NCI-H1694 (cell line): ENCODE results near the gene KRTAP10-11.
"Not testable (repeated sequence)": the region's sequence is repeated elsewhere in the genome, so short reads cannot be mapped to it uniquely, and the experiment has no call there.

ENCODE experiments used
- DNase-seq: peaks from one replicate; lab custom pipeline; 2025; lab: John Stamatoyannopoulos, UW

Gene KRTAP10-11

DNA sequence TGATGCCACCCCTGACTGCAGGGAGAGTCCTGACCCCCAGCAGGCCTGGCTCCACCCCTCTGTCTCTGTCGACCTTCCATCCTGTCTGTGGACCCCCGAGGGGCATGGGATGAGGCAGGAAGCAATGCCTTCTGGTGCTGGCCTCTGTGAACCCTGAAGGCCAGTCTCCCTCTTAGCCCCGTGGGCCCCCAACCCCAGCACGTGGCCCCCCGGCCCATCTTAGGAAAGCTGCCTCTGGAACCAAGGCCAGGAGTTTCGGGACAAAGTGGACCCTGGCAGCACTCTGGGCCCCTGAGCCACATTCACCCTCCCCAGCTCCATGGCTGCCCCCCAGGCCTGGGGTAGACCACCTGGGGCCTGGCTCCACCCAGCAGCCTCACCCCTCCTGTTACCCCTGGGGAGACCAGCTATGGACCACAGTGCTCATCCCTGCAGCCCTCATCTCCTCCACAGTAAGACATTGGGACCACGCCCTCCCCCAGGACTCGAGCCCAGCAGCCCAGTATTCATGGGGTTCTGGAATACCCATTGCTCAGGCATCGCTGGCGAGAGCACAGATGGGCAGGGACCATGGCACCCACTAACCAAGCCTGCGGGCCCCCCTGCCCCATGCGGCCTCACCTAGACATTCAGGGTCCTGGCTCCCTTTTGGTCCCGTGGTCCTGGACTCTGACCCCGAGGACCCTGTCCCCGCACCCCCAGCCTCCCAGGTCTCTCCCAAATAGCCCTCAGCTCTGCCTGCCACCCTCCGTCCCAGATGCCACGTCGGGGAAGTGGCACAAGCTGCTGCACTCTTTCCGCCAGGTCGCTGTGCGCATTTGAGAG, 7.5 kb upstream of the KRTAP10-11 start:
- not testable (repeated sequence) for DNase-seq

DNA sequence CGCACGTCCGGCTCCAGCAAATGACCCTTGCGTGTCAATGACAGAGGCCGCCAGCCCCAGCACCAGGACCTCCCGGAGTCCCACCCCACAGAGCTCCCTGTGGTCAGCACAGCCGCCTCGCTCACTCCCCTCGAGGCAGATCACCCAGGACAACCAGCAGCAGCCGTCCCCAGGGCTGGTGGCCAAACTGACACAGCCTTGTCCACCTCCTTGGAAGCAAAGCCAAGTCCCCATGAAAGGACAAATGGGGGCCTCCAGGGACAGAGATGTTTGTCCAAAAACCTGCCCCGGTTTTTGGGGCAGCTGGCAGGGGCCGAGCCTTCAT, 6.9 kb upstream of the KRTAP10-11 start:
- DNase-seq: no peak

GRCh38 chr21:44640761-44641160, 5.5 kb upstream of the KRTAP10-11 start:
- DNase-seq: no peak

DNA sequence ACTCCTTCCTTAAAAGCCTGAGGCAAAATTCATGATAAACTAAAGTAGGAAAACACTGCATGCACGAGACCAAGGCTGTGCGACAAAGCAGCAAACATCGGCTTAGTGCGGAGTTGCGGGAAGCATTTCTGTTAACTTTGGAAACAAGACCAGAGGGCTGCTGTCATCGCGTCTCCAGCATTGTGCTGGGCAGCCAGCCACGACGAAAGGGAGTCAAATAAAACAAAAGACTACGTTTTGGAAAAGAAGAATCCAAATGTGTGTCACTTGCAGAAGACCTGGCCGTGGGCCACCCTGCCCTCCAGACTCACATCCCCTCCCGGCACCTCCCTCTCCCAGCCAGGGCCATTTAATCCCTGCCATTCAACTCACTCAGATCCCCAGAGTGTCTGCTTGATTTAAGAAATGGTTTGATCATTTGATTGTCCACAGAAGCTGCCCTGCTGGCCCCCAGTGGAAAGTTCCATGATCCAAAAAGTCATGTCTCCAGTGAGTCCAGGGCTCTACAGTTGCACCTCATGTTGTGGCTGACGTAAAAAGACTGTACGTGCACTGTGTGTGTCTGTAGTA, 2.4 kb upstream of the KRTAP10-11 start:
- DNase-seq: no peak

- no peak for DNase-seq
Observed at GRCh38 chr21:44644878-44645277, 1.3 kb upstream of the KRTAP10-11 start.

DNA sequence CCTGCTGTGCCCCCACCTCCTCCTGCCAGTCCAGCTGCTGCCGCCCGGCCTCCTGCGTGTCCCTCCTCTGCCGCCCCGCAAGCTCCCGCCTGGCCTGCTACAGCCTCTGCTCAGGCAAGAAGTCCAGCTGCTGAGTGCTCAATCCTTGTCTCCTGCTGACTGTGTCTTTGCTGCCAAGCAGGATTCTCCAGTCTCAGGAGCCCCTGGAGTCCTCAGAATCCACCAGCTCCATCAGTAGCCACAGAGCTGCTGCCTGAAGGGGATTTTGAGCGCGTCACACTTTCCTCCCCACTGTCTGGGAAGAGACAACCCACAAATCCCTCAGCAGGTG, 973 bp downstream of the KRTAP10-11 start:
- DNase-seq: no peak

DNA sequence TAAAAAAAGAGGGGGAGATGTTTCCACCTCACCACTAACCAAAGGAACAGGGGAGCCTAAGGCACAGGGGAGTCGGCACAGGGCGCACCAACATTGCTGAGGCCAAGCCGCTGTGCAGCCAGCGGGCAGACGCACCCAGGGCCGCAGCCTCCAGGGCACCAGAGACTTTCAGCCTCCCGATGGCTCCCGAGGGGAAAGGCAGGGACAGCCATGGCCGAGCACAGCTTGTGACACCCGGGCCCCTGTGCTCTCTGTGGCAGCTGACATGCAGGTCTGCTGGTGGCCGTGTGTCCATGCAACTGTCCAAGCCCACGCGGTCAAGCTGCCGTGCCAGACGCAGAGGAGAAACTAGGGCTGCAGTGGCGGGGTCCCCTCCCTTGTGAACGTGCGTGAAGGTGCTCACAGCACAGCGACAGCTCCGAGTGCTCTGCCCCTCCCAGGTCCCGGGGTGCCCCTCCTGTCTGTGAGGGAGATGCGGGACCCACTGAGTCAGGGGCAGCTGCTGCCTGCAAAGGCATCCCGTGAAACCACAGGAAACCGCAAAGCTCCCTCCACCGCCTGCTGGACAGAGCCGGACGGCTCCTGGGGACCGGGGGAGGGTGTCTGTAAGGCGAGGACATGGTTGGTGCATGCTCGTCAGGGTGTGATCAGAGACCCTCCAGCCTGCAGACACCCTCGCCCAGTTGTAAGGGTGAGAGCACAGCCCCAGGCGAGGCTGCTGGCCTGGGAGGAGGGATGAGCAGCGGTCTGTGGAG, 2.5 kb downstream of the KRTAP10-11 start:
- DNase-seq: no peak

DNA sequence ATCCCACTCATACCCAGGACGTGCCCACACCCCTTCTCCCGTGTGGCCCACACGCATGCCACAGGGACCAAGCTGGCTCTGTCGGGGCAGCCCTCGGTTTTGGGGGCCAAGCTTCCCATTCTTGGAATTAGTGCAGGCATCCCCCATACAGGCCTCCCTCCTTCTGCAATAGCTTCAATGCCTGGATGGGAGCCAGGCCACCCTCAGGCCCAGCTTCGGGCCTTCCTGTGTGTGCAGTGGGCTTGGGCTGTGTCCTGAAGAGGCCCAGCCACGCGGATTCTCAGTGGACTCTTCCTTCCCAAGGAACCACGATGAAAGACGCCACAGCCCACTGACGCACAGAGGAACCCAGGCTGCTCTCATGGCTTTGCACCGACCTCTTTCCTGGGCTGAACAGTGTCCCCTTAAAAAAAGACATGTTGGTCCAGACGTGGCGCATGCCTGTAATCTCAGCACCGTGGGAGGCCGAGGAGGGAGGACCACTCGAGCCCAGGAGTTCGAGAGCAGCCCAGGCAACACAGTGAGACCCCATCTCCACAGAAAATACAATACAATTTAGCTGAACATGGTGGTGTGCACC, 3.4 kb downstream of the KRTAP10-11 start:
- DNase-seq: no peak

- DNase-seq: no peak
Observed at GRCh38 chr21:44650265-44650972, 4.2 kb downstream of the KRTAP10-11 start.

DNA sequence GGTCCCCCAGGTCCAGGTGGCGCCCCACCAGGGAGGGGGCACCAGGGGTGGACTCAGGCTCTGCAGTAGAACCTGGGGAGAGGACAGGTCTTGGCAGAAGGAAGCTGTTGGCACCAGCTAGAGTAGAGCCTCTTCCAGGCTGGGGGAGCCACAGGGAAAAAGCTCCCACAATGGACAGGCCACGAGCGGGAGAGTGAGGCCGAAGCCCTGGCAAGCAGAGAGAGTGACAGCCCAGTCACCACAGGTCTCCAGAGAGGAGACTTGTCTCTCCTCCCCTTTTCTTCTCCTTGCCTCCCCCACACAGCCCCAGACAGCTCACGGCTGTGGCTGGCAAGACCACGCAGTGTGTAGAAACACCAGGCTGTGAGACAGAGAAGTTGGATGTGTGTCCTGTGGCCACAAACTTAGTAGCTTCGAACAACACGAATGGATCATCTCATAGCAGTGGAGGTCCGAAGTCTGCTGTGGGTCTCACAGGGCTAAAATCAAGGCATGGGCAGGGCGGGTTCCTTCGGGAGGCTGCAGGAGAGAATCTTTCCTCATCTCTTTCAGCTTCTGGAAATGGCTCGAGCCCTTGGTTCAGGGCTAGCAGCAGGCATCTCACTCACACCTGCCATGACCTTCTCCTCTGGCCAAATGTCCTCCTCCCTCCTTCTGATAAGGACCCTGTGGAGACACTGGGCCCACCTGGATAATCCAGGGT, 4.9 kb downstream of the KRTAP10-11 start:
- DNase-seq: no peak

GRCh38 chr21:44653123-44653522, 6.9 kb downstream of the KRTAP10-11 start:
- DNase-seq: no peak

DNA sequence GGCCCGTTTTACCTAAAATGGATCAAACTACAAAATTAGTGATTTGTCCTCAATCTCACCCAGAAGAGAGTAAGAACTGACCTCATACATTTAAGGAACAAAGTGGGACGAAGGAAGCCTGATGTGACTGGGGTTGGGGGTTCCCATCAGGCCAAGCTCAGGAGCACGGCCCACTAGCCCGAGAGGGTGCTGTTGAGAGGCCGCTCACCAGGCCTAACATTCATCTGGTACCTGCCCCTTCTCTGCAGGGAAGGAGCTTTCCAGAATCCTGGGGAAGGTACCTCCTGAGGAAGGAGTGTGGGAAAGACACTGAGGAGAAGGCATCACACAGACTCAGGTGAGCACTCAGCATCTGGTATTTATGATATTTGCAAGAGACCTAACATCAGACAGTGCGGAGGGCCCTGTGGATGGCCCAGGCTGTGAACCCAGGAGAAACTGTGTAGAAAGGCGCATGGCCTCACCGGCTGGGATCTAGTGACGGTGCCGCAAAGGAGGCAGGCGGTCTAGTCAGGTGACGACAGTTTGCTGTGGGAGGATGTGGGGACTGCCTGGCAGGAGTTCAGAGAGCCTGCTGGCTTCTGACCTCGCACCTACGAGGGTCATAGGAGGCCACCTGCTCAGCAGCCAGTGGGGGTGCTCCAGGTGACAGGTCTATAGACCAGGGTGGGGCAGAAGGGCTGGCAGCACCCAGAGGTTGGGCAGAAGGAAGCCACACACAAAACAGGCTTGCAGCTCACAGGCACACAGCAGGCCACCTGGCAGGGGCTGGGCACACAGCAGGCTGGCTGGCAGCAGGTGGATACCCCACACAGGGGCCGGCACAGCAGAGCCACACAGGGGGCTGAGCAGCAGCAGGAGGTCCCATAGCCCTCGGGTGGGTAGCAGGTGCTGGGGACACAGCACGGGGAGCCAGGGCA, 7.7 kb downstream of the KRTAP10-11 start:
- no peak for DNase-seq

DNA sequence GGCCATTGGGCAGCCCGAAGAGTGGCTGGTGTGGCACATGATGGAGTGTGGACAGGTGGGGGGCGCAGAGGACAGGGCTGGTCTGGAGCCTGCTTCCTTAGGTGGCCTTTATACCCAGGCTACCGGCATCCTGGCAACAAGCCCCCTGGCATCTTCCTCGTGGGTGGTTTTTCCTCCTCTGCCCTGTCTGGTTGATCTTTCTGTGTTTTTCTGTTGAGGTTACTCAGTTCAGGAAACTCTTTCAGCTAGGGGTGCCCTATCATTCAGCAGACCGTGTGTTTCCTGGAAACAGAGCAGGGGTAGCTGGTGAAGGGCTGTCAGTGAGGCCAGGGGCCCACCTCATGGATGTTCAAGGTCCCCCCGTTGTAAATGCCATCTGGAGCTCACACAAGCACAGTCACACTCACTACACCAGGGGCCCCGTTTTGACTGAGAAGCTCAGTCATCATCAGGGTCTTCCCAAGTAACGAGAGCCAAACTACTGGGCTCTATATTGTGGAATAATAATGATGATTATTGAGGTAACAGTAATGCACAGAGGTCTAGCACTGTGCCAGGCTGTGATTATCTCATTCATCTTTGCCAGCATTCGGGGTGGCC, 8.5 kb downstream of the KRTAP10-11 start, which contains the start of gene KRTAP12-4:
Gene KRTAP12-4, minus strand, starts transcription at position 84 of the 600 bp plus-strand sequence. Its CDS starts 45 bp downstream, at position 39.
- no peak for DNase-seq

DNA sequence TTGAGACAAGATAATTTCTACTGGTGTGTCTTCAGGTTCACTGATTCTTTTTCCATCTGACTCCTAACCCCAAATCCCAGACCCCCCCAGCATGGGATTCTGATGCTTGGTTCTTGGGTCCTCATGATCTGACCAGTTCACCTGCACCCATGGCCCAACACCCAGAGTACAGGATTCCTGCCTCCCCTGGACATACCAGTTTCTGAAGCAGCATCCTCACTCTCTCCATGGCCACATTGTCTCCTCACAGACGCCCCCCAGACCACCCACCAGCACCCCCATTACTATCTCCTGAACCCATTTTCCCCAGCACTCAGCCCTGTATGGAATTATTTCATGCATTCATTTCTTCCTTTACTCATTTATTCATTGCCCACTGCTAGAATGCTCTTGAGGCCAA, 10.7 kb downstream of the KRTAP10-11 start:
- no peak for DNase-seq

GRCh38 chr21:44657635-44658540, 11.7 kb downstream of the KRTAP10-11 start, which contains the start of gene KRTAP12-3:
KRTAP12-3 (plus strand) TSS chr21:44657932; CDS start chr21:44657980, 48 bp downstream.
- DNase-seq: peak; percentile 37

GRCh38 chr21:44658541-44658910, 12.3 kb downstream of the KRTAP10-11 start:
- DNase-seq: no peak

DNA sequence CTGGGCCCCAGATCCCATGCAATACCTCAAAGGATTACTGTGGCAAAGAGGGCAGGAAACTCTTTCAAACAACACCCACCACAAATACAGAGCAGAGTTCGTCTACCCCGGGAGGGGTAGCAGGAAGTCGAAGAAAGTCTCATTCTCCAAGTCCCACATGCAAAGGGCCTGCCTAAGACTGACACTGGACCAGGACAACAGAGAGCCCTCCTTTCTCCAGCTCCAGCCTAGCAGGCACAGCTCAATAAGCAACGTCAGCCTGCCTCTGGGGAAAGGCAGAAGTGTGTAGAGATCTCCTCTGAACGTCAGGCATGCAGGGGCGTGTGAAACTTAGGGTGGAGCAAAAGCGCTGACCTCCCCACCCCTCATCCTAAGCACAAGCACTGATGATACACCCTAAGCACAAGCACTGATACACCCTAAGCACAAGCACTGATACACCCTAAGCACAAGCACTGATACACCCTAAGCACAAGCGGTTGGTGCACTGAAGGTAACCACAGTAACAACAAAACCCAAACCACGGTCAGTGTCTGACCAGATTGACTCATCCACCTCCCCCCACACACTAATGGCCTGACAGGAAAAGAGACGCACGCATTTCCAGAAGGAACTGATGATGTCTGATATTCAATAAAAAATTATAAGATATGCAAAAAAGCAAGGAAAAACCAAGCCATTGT, 12.8 kb downstream of the KRTAP10-11 start:
- no peak for DNase-seq

DNA sequence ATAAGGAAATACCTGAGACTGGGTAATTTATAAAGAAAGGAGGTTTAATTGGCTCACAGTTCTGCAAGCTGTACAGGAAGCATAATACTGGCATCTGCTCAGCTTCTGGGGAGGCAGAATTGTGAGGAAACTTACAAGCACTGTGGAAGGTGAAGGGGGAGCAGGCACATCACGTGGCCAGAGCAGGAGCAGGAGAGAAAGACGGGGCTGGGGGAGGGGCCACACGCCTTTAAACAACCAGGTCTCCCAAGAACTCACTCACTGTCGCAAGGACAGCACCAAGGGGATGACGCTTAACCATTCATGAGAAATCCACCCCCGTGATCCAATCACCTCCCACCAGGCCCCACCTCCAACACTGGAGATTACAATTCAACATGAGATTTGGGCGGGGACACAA, 15.4 kb downstream of the KRTAP10-11 start:
- not testable (repeated sequence) for DNase-seq
